DND-41 (cell line): ENCODE measurements around the gene ST6GALNAC3.

Experiments used
- ATAC-seq: fragments of 200-7000 bp; cut with Tn5 transposase; 3 replicates; pipeline ENCODE4 v1.9.1; 2021; ENCODE audit warnings: low read depth; ENCODE audit not compliant: insufficient read depth
- DNase-seq: peaks from one replicate; pipeline ENCODE4 v3.0.0-alpha.2; 2020
- H2AFZ ChIP-seq: 2 replicates; pipeline ENCODE4 v1.6.0; 2012; ENCODE audit warnings: low read depth, low read length
- H3K27ac ChIP-seq: 2 replicates; pipeline ENCODE4 v1.5.1; 2012; ENCODE audit warnings: low read length, inconsistent platforms
- H3K27me3 ChIP-seq: fragments of 200-600 bp; sonication (generic); 2 replicates; pipeline ENCODE4 v1.6.0; 2012; ENCODE audit warnings: low read length, mild to moderate bottlenecking, inconsistent platforms; ENCODE audit not compliant: insufficient read depth, poor library complexity
- H3K36me3 ChIP-seq: 2 replicates; pipeline ENCODE4 v1.5.1; 2012; ENCODE audit warnings: low read length, inconsistent platforms; ENCODE audit not compliant: insufficient read depth
- H3K4me1 ChIP-seq: 2 replicates; pipeline ENCODE4 v1.5.1; 2012; ENCODE audit warnings: mild to moderate bottlenecking, low read length; ENCODE audit not compliant: insufficient read depth
- H3K4me2 ChIP-seq: 2 replicates; pipeline ENCODE4 v1.6.0; 2012; ENCODE audit warnings: mild to moderate bottlenecking, moderate library complexity, low read length, inconsistent platforms; ENCODE audit not compliant: insufficient read depth
- H3K4me3 ChIP-seq, 2 experiments: fragments of 200-600 bp in 1 of 2; shearing (Covaris generic) in 1 of 2; 2 replicates each; pipeline ENCODE4 v1.5.1; 2012 to 2016; ENCODE audit warnings: inconsistent platforms in 2 of 2, low read length in 2 of 2, mild to moderate bottlenecking in 2 of 2, low read depth in 1 of 2, moderate library complexity in 1 of 2
- H3K79me2 ChIP-seq: 2 replicates; pipeline ENCODE4 v1.6.0; 2012; ENCODE audit warnings: low read length, inconsistent platforms; ENCODE audit not compliant: insufficient read depth
- H3K9ac ChIP-seq: 2 replicates; pipeline ENCODE4 v1.6.0; 2012; ENCODE audit warnings: low read depth, mild to moderate bottlenecking, inconsistent platforms, low read length, moderate library complexity
- H3K9me3 ChIP-seq: 2 replicates; pipeline ENCODE4 v1.5.1; 2012; ENCODE audit warnings: low read length, moderate library complexity, mild to moderate bottlenecking, inconsistent platforms; ENCODE audit not compliant: insufficient read depth, severe bottlenecking
- H4K20me1 ChIP-seq: 2 replicates; pipeline ENCODE4 v1.6.0; 2012; ENCODE audit warnings: low read length; ENCODE audit not compliant: insufficient read depth
- EZH2 ChIP-seq: IDR thresholded peaks from 3 replicates; pipeline ENCODE4 v1.6.1; 2012; ENCODE audit warnings: borderline replicate concordance, low read depth, mild to moderate bottlenecking, moderate library complexity, low read length, inconsistent platforms; ENCODE audit not compliant: severe bottlenecking
- TF ChIP-seq, protein P1 (sequence below): IDR thresholded peaks from 2 replicates; pipeline ENCODE4 v1.5.1; 2012; ENCODE audit warnings: borderline replicate concordance, low read length, moderate library complexity, mild to moderate bottlenecking; ENCODE audit not compliant: poor library complexity, severe bottlenecking; ENCODE audit errors: extremely low read depth

ST6GALNAC3 gene

DNA sequence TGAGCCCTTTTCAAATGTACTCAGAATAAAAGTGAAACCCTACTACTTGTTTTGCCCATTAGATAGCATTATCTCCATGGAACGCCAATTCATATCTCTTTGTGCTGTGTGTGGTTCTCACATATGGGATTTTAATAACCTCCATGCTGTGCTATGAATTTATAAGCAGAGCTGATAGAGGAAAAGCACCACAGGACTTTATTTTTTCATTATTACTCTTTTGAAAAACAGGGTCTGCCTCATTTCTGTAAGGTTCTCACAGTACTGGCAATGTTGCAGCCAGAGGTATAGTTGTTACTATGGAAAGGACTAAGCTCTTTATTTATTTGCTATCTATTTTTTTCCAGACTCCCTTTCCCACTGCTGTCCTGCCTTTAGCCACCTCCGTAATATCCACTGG, 313.7 kb downstream of the ST6GALNAC3 start:
- TF ChIP-seq, protein P1, sequence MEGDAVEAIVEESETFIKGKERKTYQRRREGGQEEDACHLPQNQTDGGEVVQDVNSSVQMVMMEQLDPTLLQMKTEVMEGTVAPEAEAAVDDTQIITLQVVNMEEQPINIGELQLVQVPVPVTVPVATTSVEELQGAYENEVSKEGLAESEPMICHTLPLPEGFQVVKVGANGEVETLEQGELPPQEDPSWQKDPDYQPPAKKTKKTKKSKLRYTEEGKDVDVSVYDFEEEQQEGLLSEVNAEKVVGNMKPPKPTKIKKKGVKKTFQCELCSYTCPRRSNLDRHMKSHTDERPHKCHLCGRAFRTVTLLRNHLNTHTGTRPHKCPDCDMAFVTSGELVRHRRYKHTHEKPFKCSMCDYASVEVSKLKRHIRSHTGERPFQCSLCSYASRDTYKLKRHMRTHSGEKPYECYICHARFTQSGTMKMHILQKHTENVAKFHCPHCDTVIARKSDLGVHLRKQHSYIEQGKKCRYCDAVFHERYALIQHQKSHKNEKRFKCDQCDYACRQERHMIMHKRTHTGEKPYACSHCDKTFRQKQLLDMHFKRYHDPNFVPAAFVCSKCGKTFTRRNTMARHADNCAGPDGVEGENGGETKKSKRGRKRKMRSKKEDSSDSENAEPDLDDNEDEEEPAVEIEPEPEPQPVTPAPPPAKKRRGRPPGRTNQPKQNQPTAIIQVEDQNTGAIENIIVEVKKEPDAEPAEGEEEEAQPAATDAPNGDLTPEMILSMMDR = no peak
- no peak for TF ChIP-seq EZH2
- H4K20me1 ChIP-seq = no peaks in the 10 kb centered on the region
- no peak overlapping the region for H2AFZ ChIP-seq
- no peaks in the 10 kb centered on the region for H3K9me3 ChIP-seq
- no peak for ATAC-seq
- no peak overlapping the region for H3K9ac ChIP-seq
- H3K79me2 ChIP-seq = no peaks in the 10 kb centered on the region
- H3K27me3 ChIP-seq = no peaks in the 10 kb centered on the region
- H3K36me3 ChIP-seq = no peaks in the 10 kb centered on the region
- no peak overlapping the region for H3K27ac ChIP-seq
- no peak overlapping the region for H3K4me3 ChIP-seq
- H3K4me2 ChIP-seq = no peak overlapping the region
- DNase-seq = no peak
- no peaks in the 10 kb centered on the region for H3K4me1 ChIP-seq

DNA sequence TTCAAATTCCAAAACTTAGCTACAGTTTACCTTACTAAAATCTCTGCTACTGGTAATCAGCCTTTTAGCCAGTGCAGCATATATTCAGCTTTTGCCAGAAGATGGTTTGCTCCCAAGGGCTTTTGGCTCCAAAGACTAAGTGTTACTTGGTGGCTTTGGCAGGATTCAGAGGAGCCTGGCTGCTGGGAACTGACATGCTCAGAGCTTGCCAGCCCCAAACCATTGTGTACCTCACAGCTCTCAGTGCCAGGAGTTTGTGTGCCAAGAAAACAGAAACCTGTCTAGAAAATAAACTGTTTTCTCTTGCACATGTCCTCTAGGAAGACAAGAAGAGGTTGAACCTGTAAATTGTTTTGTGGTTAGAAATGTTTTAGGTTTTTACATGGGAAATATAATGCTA, 315.9 kb downstream of the ST6GALNAC3 start:
- H3K79me2 ChIP-seq = no peaks in the 10 kb centered on the region
- no peak overlapping the region for H3K9ac ChIP-seq
- H2AFZ ChIP-seq = no peak overlapping the region
- TF ChIP-seq, protein P1 = no peak
- no peak for TF ChIP-seq EZH2
- no peaks in the 10 kb centered on the region for H3K27me3 ChIP-seq
- H4K20me1 ChIP-seq = no peaks in the 10 kb centered on the region
- no peak for ATAC-seq
- no peak overlapping the region for H3K27ac ChIP-seq
- DNase-seq = no peak
- H3K4me3 ChIP-seq = no peak overlapping the region
- no peaks in the 10 kb centered on the region for H3K36me3 ChIP-seq
- H3K9me3 ChIP-seq = no peaks in the 10 kb centered on the region
- H3K4me2 ChIP-seq = no peak overlapping the region
- H3K4me1 ChIP-seq = no peaks in the 10 kb centered on the region

DNA sequence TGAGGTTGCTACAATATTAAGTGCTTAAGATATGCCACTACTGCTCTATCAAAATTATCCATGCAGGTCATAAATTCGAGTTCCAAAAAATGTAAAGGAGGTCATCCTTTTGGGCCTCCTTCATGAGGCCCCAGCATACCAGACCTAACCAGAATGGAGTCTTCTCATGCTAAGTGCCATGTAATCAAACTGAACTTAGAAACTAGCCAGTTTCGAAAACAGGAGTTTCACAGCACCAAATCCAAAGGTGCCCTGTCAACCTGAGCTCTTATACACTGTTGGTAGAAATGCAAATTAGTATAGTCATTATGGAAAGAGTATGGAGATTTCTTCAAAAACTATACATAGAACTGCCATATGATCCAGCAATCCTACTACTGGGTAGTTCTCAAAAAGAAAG, 320.5 kb downstream of the ST6GALNAC3 start:
- Histone ChIP-seq H3K4me2 (no peak overlapping the region), H3K36me3 (no peaks in the 10 kb centered on the region), H3K79me2 (no peaks in the 10 kb centered on the region), H3K9me3 (no peaks in the 10 kb centered on the region), H3K4me3 (no peak overlapping the region), H2AFZ (no peak overlapping the region), H3K27ac (no peak overlapping the region), H3K9ac (no peak overlapping the region), H3K4me1 (no peaks in the 10 kb centered on the region), H3K27me3 (no peaks in the 10 kb centered on the region), H4K20me1 (no peaks in the 10 kb centered on the region)
- TF ChIP-seq, protein P1 = no peak
- TF ChIP-seq EZH2 = no peak
- ATAC-seq = no peak
- no peak for DNase-seq

DNA sequence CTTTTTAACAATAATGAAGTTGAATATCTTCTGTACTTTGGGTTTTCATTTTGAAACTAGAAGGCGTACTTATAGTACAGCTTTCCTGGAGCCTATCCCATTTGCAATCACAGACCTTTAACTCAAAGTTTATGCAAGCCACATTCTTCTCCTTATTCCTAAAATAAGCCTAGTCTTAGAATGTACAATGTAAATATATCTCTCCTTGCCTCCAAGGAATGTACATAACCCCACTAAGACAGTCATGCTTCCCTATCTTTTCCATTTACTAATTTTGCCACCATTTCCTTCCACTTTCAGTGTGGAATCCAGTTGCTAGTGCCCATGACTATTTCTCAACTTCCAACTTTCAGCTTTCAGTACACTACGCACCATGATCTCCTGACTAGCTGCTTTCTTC, 327.6 kb downstream of the ST6GALNAC3 start:
- Histone ChIP-seq H3K9me3 (no peaks in the 10 kb centered on the region), H3K79me2 (no peaks in the 10 kb centered on the region), H2AFZ (no peak overlapping the region), H3K9ac (no peak overlapping the region), H3K4me1 (no peaks in the 10 kb centered on the region), H3K4me3 (no peak overlapping the region), H3K4me2 (no peak overlapping the region), H4K20me1 (no peaks in the 10 kb centered on the region), H3K27me3 (no peaks in the 10 kb centered on the region), H3K36me3 (no peaks in the 10 kb centered on the region), H3K27ac (no peak overlapping the region)
- ATAC-seq (no peak), DNase-seq (no peak)
- TF ChIP-seq EZH2 = no peak
- TF ChIP-seq, protein P1 = no peak
